GM12873 (cell line): ENCODE measurements around the gene PECR.

Source experiments
- CTCF ChIP-seq: IDR thresholded peaks from 2 replicates; pipeline ENCODE4 v1.5.1; 2012; ENCODE audit warnings: low read depth, mild to moderate bottlenecking, moderate library complexity, low read length, control low read depth; ENCODE audit not compliant: insufficient read depth; ENCODE audit errors: missing control alignments

PECR gene

DNA sequence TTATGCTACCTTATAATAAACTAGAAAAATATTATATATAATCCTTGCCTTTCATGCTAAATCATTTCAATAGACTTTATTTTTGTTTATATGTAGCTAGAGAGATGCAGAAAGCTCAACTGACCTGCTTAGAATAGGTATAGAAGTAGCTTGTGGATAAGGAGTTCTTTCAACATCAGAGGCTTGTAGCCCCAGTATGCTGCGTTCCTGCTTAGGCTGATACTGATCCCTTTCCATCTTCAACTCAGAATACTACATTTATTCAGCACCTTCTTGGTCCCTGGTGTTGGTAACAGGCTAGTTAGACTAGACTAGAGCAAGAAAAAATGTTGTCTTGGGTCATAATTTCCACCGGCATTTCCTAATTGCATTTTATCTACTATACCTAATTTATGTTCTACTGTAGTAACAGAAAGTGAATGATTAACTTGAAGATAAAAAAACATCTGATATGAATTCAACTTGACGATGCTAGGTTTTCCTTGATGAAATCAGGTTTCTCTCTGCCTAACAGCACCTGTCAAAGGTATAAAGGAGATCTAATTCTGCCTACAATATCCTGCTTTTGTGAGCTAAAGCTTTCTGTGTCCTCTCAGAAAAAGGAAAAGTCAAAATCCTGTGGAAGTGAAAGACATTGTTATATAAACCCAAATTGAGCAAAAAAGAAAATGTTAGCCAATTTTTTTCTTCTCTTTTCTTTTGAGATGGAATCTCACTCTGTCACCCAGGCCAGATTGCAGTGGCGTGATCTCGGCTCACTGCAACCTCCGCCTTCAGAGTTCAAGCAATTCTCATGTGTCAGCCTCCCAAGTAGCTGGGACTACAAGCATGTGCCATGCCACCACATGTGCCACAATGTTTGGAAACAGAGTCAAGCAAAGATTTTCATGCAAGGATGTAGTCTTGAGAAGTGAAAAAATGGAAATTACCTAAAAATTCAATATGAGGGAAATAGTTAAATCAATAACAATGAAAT is 5.8 kb downstream of the PECR start:
- TF ChIP-seq CTCF: no peak

DNA sequence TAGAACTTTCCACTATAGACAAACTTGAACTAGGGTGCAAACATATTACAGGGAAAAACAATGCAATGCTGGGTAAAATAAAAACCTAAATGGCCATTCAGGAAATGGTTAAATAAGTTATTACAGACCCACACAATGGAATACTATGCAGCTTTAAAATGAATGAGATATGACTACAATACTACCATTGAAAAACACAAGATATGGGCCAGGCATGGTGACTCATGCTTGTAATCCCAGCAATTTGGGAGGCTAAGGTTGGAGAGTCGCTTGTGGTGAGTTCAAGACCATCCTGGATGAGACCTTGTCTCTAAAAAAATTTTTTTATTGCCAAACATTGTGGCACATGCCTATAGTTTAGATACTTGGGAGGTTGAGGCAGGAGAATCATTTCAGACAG is 6.8 kb downstream of the PECR start:
- TF ChIP-seq CTCF: no peak

GRCh38 chr2:216074380-216074779 is 7.2 kb downstream of the PECR start:
- TF ChIP-seq CTCF: no peak

DNA sequence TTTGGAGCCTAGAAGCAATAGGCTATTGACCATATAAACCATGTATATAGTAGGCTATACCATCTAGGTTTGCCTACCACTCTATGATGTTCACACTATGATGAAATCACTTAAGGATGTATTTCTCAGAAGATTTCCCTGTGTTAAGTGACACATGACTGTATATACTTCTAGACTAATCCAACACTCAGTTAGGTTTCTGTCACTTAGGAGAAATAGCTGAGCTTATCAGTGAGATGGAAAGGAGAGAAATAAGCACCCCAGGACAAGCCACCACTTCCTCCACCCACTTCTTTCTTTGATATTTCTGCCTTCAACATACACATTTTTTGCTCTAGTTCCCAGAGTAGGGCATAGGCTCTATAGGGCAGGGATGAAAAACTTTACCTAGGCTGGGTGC is 7.8 kb downstream of the PECR start:
- no peak for TF ChIP-seq CTCF

DNA sequence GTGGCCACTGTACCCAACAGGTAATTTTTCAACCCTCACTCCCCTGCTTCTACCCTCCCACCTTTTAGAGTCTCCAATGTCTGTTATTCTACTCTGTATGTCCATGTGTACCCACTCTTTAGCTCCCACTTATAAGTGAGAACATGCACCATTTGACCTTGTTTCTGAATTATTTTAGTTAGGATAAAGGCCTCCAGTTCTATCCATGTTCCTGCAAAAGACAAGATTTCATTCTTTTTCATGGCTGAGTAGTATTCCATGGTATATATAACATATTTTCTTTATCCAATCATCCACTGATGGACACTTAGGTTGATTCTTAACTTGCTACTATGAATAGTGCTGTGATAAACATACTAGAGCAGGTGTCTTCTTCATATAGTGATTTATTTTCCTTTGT is 9.1 kb downstream of the PECR start:
- TF ChIP-seq CTCF: no peak

- TF ChIP-seq CTCF: no peak
These were observed 10.3 kb downstream of the PECR start for GRCh38 chr2:216071111-216071851.

DNA sequence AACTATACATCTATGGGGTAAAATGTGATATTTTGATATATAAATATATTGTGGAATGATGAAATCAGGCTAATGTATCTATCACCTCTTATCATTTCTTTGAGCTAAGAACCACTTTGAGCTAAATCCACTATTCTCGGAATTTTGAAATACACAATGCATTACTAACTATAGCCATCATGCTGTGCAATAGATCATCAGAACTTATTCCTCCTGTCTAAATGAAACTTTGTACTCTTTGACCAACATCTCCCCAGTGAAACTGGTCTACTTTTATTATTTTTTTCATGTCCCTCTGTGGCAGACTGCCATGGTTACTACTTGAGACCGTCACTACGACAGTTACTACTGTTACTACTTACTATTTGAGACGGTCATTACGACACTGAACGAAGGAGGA is 11.4 kb downstream of the PECR start:
- no peak for TF ChIP-seq CTCF
